Osteoblast (primary cell): ENCODE measurements around the gene PANK4. TPM values are rescaled to one million over a fixed set of nuclear protein-coding genes. Genes with fewer than 3 reads are reported as not detected.

Experiments used
- DNase-seq: peaks from one replicate; pipeline ENCODE4 v3.0.0; 2011; ENCODE audit warnings: low spot score, mixed read lengths; ENCODE audit not compliant: insufficient read length; ENCODE audit errors: missing footprints
- H2AFZ ChIP-seq: 2 replicates; pipeline ENCODE4 v1.6.0; 2011; ENCODE audit warnings: mild to moderate bottlenecking, low read length
- H3K27ac ChIP-seq: 2 replicates; pipeline ENCODE4 v1.5.1; 2011; ENCODE audit warnings: mild to moderate bottlenecking, low read depth, low read length, moderate library complexity
- H3K27me3 ChIP-seq: 2 replicates; pipeline ENCODE4 v1.6.0; 2012; ENCODE audit warnings: mild to moderate bottlenecking, control low read depth, inconsistent platforms, low read length, moderate library complexity; ENCODE audit not compliant: insufficient read depth
- H3K36me3 ChIP-seq: 2 replicates; pipeline ENCODE4 v1.5.1; 2011; ENCODE audit warnings: mild to moderate bottlenecking, low read length, control low read depth, moderate library complexity; ENCODE audit not compliant: insufficient read depth
- H3K4me1 ChIP-seq: 2 replicates; pipeline ENCODE4 v1.5.1; 2011; ENCODE audit warnings: mild to moderate bottlenecking, low read length, control low read depth, moderate library complexity; ENCODE audit not compliant: insufficient read depth
- H3K4me2 ChIP-seq: 2 replicates; pipeline ENCODE4 v1.6.0; 2011; ENCODE audit warnings: mild to moderate bottlenecking, low read length; ENCODE audit not compliant: insufficient read depth
- H3K4me3 ChIP-seq: fragments of 200-600 bp; sonication (generic); 3 replicates; pipeline ENCODE4 v1.5.1; 2012; ENCODE audit warnings: mild to moderate bottlenecking, low read length, inconsistent platforms; ENCODE audit not compliant: insufficient read depth
- H3K79me2 ChIP-seq: 2 replicates; pipeline ENCODE4 v1.6.0; 2012; ENCODE audit warnings: mild to moderate bottlenecking, low read length, control low read depth, inconsistent platforms; ENCODE audit not compliant: insufficient read depth
- H3K9me3 ChIP-seq: 2 replicates; pipeline ENCODE4 v1.5.1; 2011; ENCODE audit warnings: low read depth, low read length, control low read depth
- H4K20me1 ChIP-seq: 2 replicates; pipeline ENCODE4 v1.6.0; 2012; ENCODE audit warnings: mild to moderate bottlenecking, low read length, control low read depth; ENCODE audit not compliant: insufficient read depth
- total RNA-seq: library from RNA; depleted of rRNA; stranded (reverse); fragments of >200 nt; gene quantifications from 2 replicates; pipeline ENCODE4 v1.2.3, GENCODE V29; 2012
- TF ChIP-seq, protein P1 (sequence below): IDR thresholded peaks from 2 replicates; pipeline ENCODE4 v1.5.1; 2011; ENCODE audit warnings: mild to moderate bottlenecking, low read depth, low read length, moderate library complexity; ENCODE audit errors: extremely low read depth

The PANK4 gene
- total RNA-seq, 1 donor, result 15.2 TPM

DNA sequence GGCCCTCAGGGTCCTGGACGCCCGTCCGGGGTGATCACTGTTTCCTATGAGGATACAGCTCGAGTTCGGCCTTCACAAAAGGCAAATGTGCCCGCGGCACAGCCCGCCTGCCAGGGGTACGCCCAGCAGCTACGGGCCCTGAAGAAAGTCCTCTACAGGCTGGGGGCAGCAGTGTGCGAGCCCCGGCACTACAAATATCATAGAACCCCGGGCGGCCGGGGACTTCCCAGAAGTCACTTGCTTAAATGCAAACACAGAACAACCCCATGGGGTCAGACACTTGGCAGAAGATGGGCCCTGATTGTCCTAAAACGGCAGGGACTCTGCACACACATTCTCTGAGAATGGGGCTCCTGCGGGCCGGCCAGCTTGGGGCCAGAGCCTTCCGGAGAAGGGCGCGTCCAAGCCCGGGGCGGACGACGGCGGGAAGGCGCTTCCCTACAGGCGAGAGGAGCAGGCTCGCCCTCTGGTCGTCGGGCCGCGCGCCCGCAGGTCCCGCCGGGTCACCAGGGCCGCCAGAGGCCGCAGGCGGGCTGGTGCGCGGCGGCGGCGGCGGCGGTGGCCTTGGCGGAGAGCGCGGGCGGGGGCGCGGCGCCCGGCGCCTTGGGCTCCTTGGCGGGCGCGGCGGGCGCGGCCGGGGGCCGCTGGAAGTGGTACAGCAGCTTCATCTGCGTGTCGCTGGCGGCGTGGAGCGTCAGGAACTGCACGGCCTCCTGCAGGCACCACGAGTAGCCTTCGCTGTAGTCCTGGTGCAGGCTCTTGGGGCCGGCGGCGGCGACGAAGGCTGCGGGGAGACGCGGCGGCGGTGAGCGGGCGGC lies 2.8 kb upstream of the PANK4 start:
- peaks cover 30% of the 10 kb centered on the region for H3K27me3 ChIP-seq
- TF ChIP-seq, protein P1, sequence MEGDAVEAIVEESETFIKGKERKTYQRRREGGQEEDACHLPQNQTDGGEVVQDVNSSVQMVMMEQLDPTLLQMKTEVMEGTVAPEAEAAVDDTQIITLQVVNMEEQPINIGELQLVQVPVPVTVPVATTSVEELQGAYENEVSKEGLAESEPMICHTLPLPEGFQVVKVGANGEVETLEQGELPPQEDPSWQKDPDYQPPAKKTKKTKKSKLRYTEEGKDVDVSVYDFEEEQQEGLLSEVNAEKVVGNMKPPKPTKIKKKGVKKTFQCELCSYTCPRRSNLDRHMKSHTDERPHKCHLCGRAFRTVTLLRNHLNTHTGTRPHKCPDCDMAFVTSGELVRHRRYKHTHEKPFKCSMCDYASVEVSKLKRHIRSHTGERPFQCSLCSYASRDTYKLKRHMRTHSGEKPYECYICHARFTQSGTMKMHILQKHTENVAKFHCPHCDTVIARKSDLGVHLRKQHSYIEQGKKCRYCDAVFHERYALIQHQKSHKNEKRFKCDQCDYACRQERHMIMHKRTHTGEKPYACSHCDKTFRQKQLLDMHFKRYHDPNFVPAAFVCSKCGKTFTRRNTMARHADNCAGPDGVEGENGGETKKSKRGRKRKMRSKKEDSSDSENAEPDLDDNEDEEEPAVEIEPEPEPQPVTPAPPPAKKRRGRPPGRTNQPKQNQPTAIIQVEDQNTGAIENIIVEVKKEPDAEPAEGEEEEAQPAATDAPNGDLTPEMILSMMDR, result no peak
- no peaks in the 10 kb centered on the region for H3K36me3 ChIP-seq
- no peak overlapping the region for H3K27ac ChIP-seq
- no peak overlapping the region for H2AFZ ChIP-seq
- H3K79me2 ChIP-seq, result peaks cover 18% of the 10 kb centered on the region
- peaks cover 19% of the 10 kb centered on the region for H3K4me1 ChIP-seq
- peak; percentile 95 for DNase-seq
- peaks cover 15% of the 10 kb centered on the region for H4K20me1 ChIP-seq
- H3K4me2 ChIP-seq, result no peak overlapping the region
- H3K9me3 ChIP-seq, result no peaks in the 10 kb centered on the region
- no peak overlapping the region for H3K4me3 ChIP-seq

DNA sequence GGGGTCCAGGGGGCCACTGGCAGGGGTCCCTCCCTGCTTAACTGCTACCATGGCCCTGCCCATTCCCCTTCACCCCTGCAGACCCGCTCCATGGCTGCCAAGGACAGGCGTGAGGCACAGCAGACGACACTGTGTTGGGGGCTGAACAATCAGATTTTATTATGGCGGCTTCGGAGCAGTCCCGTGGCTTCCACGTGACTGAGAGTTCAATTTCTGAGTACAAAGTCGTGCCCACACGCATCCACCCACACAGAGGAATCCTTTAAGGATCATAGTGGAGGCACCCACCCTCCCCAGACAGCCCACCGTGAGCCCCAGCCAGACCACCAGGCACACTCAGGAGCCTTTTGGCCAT lies 2.2 kb upstream of the PANK4 start:
- no peaks in the 10 kb centered on the region for H3K36me3 ChIP-seq
- no peak for DNase-seq
- H3K9me3 ChIP-seq, result no peaks in the 10 kb centered on the region
- TF ChIP-seq, protein P1, result no peak
- H3K4me1 ChIP-seq, result peaks cover 20% of the 10 kb centered on the region
- H3K4me2 ChIP-seq, result no peak overlapping the region
- H2AFZ ChIP-seq, result no peak overlapping the region
- H3K27ac ChIP-seq, result no peak overlapping the region
- peaks cover 30% of the 10 kb centered on the region for H3K27me3 ChIP-seq
- peaks cover 24% of the 10 kb centered on the region for H3K79me2 ChIP-seq
- H4K20me1 ChIP-seq, result peaks cover 21% of the 10 kb centered on the region
- no peak overlapping the region for H3K4me3 ChIP-seq

DNA sequence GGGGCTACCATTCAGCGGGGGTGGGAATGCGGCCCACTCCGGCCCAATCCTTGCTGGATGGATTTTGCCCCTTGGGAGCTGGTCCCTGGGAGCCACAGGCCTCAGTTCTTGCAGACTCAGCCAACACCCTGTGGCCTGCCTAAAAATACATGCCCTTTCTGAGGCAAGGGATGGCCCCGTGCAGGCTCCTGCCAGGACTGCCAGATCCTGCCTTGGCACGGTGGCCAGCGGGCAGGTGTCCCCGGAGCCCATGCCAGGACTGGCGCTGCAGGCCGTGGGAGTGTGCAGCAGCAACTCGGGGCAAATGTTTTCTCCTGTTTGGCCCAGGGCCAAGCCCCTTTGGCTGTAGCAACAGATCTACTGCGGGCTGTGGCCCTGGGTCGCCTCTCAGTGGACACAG lies 1.6 kb upstream of the PANK4 start:
- TF ChIP-seq, protein P1, result no peak
- H3K4me2 ChIP-seq, result no peak overlapping the region

DNA sequence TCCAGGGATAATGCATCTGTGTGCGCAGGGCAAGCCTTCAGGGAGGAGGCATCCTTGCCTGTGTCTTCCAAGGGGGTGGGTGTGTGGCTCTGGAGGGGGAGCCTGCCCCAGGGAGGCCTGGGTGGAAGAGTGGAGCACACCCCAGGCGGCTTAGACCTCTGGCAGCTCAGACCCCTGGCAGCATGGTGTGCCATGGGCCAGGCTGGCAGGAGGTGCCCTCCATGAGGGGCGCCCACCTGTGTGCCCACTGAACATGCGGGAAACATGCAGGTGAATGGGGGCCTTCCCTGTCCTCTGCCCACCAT lies 1.1 kb upstream of the PANK4 start:
- TF ChIP-seq, protein P1, result no peak
- no peak overlapping the region for H3K4me2 ChIP-seq
- H3K4me1 ChIP-seq, result peaks cover 20% of the 10 kb centered on the region
- H3K27ac ChIP-seq, result no peak overlapping the region
- no peak overlapping the region for H3K4me3 ChIP-seq
- H3K9me3 ChIP-seq, result no peaks in the 10 kb centered on the region
- no peak overlapping the region for H2AFZ ChIP-seq
- peaks cover 30% of the 10 kb centered on the region for H3K27me3 ChIP-seq
- H4K20me1 ChIP-seq, result peaks cover 30% of the 10 kb centered on the region
- DNase-seq, result no peak
- H3K36me3 ChIP-seq, result no peaks in the 10 kb centered on the region
- H3K79me2 ChIP-seq, result peaks cover 35% of the 10 kb centered on the region

More for the DNA sequence above, 1.6 kb upstream of the PANK4 start:
- no peak for DNase-seq
- peaks cover 20% of the 10 kb centered on the region for H3K4me1 ChIP-seq
- no peak overlapping the region for H3K27ac ChIP-seq
- no peak overlapping the region for H3K4me3 ChIP-seq
- no peak overlapping the region for H2AFZ ChIP-seq
- no peaks in the 10 kb centered on the region for H3K36me3 ChIP-seq
- peaks cover 26% of the 10 kb centered on the region for H4K20me1 ChIP-seq
- H3K9me3 ChIP-seq, result no peaks in the 10 kb centered on the region
- peaks cover 30% of the 10 kb centered on the region for H3K27me3 ChIP-seq
- H3K79me2 ChIP-seq, result peaks cover 30% of the 10 kb centered on the region
